Epithelial cell of esophagus (primary cell): ENCODE data around the gene TMEM59L.

Experiments
- DNase-seq: peaks from one replicate; pipeline ENCODE4 v3.0.0; 2010; ENCODE audit warnings: low read depth
- H3K4me3 ChIP-seq: 2 replicates; pipeline ENCODE4 v1.5.1; 2011; ENCODE audit warnings: mild to moderate bottlenecking, low read length, control low read depth
- TF ChIP-seq, protein P1 (sequence below): IDR thresholded peaks from 2 replicates; pipeline ENCODE4 v1.5.1; 2011; ENCODE audit warnings: low read depth, mild to moderate bottlenecking, low read length, control low read depth, inconsistent platforms; ENCODE audit not compliant: insufficient read depth; ENCODE audit errors: missing control alignments

Gene TMEM59L

DNA sequence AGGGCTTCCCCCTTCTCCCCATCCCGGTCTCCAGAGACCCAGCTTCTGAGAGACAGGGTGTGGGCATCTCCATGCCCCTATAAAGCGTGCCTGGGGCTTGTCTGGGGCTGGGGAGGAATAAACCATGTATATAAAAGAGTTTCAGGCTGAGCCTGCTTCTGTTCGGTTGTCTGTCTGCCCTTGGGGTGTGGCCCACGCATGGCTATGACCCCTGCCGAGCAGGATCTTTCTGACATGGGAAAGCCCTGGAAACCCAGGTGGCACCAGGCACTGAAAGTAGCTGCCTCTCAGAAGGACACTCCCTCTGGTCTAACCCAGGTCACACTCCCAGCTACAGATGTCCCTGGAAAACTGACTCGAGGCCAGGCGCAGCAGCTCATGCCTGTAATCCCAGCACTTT is 8.2 kb downstream of the TMEM59L start:
- TF ChIP-seq, protein P1, sequence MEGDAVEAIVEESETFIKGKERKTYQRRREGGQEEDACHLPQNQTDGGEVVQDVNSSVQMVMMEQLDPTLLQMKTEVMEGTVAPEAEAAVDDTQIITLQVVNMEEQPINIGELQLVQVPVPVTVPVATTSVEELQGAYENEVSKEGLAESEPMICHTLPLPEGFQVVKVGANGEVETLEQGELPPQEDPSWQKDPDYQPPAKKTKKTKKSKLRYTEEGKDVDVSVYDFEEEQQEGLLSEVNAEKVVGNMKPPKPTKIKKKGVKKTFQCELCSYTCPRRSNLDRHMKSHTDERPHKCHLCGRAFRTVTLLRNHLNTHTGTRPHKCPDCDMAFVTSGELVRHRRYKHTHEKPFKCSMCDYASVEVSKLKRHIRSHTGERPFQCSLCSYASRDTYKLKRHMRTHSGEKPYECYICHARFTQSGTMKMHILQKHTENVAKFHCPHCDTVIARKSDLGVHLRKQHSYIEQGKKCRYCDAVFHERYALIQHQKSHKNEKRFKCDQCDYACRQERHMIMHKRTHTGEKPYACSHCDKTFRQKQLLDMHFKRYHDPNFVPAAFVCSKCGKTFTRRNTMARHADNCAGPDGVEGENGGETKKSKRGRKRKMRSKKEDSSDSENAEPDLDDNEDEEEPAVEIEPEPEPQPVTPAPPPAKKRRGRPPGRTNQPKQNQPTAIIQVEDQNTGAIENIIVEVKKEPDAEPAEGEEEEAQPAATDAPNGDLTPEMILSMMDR: no peak
- no peak overlapping the region for H3K4me3 ChIP-seq
- no peak for DNase-seq

DNA sequence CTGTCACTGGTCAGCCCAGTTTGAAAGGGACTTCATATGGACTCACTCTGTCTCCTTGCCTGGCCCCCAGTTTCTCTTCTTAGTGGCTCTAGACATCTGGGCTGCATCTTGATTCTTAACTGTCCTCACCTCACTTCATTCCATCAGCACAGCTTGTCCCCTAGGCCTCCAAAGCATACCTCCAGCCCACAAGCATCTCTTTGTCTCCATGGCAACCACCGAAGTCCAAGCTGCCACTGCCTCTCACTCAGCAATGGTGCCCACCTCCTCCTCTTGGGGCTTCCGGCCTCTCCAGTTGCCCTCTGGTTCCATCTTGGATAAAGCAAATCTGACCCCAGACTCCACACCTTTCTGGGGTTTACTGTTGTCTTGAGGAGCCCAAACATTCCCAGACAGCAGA is 14.2 kb downstream of the TMEM59L start:
- TF ChIP-seq, protein P1: no peak
- no peak for DNase-seq
- no peak overlapping the region for H3K4me3 ChIP-seq

DNA sequence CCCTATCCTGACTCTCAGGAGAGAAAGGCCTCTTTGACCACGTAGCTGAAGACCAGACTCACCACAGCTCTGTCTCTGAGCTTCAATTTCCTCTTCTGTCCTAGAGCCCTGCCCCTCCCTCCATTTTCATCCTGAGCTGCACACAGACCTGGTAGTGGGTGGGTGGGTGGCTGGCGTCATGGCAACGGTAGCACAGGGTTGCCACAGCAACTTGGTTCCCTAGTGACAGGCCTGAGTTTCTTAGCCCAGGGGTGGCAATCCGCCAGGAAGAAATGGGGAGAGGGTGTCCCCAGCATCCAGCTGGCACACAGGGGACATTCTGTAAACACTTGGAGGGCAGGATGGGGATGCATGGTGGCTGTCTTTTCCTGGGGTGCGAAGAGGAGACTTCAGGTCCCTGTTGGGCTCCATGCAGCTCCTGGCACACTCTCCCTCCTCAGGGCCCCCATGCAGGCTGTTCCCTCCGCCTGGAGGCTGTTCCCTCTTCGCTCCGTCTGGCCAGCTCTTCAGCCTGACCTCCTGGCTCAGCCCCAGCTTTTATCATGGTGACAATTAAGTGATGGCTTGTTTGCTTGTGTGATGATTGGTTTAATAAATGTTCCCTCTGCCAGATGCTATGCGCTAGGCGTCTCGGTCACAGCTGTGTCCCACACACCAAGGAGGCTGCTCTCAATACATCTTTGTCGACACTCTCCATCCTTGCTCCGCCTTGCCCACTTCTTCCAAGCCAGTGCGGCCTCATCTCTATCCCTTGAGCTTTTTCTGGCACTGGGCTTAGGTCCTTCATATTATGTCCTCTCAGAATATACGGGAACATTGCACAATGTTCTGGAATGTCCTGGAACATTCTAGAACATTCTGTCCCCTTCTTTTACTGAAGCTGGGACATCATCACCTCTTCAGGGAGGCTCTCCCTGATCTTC is 16.8 kb downstream of the TMEM59L start:
- TF ChIP-seq, protein P1: no peak
- DNase-seq: no peak
- H3K4me3 ChIP-seq: no peak overlapping the region

DNA sequence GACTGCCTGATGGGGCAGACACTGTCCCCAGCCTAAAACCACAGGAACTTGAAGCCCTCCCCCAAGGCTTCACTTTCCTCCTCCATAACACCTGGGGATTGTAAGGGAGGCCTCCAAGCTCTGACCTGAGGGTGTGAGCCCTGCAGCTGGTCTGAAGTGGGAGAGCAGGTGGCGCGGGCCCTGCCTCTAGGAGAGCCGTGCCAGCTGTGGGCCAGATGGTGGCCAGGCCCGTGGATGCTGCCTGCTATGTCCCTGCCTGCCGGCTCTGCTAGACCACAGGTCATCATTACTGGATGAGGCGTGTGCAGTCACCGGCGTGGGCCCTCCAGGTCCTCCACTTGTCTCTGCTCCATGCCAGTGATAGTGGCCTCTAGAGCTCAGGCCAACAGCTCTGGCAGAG is 20.7 kb downstream of the TMEM59L start:
- no peak overlapping the region for H3K4me3 ChIP-seq
- no peak for DNase-seq
- TF ChIP-seq, protein P1: no peak

DNA sequence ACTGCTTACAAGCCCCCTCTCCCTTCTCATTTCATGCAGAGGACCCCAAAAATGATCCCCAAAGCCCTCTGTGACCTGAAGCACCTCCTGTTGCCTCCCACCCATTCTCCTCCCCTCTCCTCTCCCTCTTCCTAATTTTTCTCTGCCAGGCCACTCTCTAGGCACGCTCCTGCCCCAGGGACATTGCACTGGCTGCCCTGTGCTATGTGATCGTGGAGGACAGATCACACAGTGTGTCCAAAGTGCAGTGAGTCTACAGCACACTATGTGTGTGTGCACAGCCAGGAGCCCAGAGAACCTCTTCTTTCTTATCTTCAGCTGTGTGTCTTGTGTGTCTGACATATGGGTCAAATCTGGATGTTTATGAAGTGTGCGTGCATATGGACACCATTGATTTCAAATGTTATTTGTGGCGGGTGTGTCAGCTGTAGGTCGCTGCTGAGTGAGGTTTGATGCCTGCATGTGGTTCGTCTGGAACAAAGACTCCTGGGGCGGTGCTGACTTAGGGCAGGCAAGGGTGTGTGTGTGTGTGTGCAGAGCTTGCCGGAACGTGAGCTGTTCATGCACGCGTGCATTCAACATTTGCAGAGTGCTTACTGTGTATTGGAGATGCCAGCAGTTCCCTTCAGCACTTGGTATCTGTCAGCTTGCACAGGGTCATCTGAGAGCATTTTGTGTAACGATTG is 22.1 kb downstream of the TMEM59L start:
- TF ChIP-seq, protein P1: no peak
- peak; percentile 65 for DNase-seq
- no peak overlapping the region for H3K4me3 ChIP-seq

DNA sequence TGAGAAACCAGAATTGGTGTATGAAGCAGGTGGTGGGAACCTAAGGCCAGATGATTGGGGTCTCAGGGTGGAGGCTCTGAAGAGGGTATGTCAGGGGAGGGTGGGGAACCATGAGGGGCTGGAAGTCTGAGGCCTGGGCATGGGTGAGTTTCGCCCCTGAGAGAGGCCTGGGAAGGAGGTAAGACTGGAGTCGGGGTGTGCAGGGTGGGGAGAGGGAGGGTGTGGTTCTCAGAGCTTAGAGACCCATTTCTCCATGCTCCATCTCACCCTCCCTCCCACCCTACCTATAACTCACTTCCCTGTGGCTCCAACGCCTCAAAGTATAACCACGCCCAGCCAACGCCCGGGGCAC is 23.1 kb downstream of the TMEM59L start:
- H3K4me3 ChIP-seq: no peak overlapping the region
- DNase-seq: no peak
- TF ChIP-seq, protein P1: no peak
